GM18507 (cell line): ENCODE measurements around the gene STARD7.
A peak's percentile ranks its signal among the peaks of the same experiment; 100 is the strongest.

ENCODE experiments used
- DNase-seq: peaks from one replicate; pipeline ENCODE4 v3.0.0; 2011; ENCODE audit warnings: low read depth; ENCODE audit not compliant: insufficient read length; ENCODE audit errors: extremely low spot score
- FAIRE-seq: peaks from 2 replicates; lab custom pipeline; 2011; peaks lifted over from hg19 to GRCh38; lab: Jason Lieb, UNC

The STARD7 gene

DNA sequence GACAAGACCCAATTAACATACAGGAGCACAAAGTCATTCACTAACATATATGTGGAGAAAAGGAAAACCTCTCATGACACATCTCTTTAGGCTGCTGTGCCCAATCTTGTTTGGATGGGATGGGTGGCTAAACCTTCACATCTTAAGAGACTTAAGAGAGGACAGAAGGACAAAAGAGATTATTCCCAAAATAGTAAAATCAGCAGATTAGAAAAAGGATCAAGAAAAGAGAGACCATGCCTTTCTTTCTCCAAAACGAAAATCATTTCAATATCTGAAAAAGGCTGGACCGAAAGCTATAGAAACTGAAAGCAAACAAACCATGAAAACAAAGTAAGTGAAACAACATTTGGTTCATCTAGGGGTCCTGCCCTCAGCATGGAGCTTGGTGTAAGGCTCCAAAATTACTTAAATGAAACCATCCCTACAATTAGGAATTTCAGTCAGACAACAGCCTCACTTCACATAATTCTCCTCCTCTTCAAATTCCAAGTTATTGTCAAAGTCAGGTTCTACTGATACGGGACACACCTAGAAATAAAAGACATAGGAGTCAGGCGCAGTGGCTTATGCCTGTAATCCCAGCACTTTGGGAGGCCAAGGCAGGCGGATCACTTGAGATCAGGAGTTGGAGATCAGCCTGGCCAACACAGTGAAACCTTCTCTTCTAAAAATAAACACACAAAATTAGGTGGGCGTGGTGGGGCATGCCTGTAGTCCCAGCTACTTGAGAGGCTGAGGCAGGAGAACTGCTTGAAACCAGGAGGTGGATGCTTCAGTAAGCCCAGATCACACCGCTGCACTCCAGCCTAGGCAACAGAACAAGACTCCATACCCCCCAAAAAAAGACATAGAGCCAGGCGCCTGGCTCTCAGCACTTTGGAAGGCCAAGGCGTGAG lies 5.2 kb downstream of the STARD7 start:
- FAIRE-seq: peak; percentile 82
- DNase-seq: no peak

DNA sequence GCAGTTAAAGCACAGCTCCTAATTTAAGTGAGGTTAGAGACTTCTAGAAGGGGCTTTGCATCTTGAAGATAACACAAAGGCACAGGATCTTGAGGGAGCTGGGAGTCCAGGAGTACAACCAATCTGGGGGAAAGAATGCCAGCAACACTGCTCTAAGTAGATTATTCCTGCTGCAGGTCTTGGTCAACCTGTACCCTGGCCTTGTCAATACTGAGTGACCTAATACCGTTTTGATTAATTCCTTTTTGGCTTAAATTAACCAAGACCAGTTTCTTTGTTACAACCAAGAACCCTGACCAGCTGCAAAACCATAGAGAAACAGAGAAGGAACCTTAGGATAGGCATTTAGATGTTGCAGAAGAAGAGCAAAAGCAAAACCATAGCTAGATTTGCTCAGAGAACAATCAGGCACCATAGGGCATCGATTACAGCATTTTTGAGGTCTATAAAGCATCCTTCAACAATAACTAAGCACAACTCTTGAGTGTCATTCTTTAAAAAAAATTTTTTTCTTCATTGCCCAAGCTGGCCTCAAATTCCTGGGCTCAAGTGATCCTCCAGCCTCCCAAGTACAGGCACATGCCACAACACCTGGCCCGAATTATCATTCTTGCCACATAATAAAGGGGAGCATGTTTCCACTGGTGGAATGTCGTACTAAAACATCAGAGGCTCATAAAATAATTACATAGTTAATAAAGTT lies 6.3 kb downstream of the STARD7 start:
- FAIRE-seq (no peak), DNase-seq (no peak)

DNA sequence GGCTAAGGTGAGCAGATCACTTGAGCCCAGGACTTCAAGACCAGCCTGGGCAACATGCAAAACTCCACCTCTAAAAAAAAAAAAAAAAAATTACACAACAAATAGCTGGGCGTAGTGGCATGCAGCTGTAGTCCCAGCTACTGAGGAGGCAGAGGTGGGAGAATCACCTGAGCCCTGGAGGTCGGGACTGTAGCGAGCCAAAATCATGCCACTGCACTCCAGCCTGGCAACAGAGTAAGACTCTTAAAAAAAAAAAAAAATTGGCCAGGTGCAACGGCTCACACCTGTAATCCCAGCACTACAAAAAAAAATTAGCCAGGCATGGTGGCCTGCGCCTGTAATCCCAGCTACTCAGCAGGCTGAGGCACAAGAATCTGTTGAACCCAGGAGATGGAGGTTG lies 7.3 kb downstream of the STARD7 start:
- FAIRE-seq: no peak

DNA sequence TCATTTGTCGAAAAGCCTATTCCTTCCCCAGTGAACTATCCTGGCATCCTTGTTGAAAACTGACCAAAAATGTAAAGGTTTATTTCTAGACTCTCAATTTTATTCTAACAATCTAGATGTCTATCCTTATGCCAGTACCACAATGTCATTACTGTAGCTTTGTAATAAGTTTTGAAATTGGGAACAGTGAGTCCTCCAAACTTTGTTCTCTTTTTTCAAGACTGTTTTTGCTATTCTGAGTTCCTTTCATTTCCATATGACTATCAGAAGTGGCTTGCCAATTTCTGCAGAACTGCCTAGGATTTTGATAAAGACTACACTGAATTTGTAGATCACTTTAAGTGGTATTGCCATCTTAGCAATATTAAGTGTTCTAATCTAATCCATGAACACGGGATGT lies 9.7 kb downstream of the STARD7 start:
- no peak for DNase-seq
- no peak for FAIRE-seq

More for the DNA sequence above, 7.3 kb downstream of the STARD7 start:
- no peak for DNase-seq

DNA sequence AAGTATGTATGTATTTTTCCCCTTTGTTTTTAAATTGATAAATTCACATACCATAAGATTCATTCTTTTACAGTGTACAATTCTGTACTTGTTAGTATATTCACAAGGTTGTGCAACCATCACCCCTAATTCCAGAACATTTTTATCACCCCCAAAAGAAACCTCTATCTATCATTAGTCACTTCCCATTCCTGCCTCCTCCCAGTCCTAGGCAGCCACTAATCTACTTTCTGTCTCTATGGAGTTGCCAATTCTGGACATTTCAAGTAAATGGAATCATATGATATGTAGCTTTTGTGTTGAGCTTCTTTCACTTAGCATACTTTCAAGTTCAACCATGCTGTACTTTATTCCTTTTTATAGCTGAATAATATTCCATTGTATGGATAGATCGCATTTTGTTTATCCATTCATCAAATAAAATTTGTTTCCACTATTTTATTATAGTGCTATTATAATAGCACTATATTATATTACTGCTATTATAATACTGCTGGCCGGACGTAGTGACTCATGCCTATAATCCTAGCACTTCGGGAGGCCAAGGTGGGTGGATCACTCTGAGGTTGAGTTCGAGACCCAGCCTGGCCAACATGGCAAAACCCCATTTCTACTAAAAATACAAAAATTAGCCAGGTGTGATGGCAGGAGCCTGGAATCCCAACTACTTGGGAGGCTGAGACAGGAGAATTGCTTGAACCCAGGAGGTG lies 10.9 kb downstream of the STARD7 start:
- DNase-seq (no peak), FAIRE-seq (no peak)

DNA sequence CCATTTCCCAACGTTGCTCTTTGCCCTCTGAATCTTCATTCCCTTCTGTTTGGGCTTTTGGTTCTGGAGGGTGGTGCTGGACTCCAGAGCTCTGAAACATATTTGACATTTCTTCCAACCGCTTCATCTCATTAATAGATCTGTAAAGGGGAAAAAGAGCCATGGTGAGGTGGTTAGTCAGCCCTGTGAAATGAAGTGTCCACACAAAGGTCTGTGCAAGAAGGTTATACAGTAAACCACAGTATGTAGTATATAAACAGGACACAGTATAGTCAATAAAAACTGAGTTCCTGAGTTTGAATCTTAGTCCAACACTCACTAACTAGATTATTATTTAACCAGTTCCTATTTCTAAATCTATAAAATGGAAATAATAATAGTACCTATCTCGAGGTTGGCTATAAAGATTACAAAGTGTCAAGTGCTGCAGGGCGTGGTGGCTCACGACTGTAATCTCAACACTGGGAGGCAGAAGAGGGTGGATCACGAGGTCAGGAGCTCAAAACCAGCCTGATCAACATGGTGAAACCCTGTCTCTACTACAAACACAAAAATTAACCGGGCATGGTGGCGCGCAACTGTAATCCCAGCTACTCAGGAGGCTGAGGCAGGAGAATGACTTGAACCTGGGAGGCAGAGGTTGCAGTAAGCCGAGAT lies 13.1 kb downstream of the STARD7 start:
- no peak for FAIRE-seq

DNA sequence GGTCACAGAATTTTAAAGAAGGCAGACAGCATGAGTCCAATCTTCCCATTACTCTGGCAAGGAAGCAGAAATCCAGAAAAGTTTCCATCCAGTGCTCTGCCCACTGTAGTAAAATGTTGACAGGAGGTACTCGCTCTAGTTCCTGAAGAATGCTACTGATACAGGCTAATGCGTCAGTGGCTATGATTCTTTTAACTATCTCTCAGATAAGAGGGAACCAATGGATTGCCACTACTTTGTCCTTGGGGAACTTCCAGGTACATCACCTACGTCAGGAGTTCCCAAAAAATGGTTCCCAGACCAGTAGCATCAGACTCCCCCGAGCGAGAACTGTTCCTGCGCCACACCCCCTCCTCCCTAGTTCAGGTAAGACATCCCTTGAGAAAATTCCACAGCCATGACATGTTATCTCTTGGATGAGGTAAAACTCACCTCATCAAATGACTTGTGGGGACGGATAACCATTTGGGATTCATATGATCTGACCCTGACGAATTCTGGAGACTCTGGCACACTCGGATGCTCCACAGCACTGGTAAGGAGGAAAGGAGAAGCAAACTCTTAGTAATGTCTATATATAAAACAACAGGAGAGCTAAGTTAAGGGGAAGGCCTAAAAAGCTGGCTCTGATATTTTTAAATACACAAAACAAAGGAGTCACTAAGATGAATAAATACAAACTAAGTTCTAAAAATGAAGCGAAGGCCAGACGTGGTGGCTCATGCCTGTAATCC lies 16.5 kb downstream of the STARD7 start:
- no peak for DNase-seq
- no peak for FAIRE-seq

More for the DNA sequence above, 13.1 kb downstream of the STARD7 start:
- DNase-seq: no peak

DNA sequence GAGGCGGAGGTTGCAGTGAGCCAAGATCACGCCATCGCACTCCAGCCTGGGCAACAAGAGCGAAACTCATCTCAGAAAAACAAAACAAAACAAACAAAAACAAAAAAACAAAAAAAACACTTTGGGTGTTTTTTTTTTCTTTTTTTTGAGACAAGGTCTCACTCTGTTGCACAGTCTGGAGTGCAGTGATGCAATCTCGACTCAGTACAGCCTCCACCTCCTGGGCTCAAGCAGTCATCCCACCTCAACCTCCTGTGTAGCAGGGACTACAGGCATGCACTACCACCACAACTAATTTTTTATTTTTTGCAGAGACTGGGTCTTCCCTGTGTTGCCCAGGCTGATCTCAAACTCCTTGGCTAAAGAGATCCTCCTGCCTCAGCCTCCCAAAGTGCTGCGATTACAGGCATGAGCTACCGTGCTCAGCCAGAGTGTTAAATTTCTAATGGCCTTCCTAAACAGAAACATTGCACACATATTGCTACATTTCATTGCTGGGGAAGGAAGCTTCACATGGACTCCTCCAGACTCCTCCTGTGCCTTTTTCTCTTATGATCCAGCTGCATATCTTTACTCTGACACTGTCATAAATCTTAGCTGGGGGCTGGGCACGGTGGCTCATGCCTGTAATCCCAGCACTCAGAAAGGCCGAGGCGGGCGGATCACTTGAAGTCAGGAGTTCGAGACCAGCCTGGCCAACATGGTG lies 19.7 kb downstream of the STARD7 start:
- no peak for FAIRE-seq

DNA sequence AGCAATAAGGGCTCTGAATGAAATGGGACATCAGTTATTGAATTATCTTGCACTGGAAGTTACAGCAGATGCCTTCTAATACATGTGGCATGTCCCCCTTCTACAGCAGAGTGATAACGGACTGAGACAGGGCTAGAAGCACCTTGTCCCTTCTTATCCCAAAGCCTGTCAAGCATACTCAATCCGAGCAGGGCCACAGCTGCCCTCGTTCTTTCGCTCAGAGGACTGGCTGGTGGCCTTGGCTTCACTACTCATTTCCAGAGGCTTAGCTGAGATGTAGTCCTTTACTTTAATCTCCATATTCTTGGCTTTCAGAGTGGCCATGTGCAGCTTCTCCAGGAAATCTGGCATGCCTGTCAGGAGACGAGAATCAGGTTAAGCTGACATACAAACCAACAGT lies 22.1 kb downstream of the STARD7 start:
- DNase-seq: no peak
- FAIRE-seq: no peak

More for the DNA sequence above, 19.7 kb downstream of the STARD7 start:
- DNase-seq: no peak

DNA sequence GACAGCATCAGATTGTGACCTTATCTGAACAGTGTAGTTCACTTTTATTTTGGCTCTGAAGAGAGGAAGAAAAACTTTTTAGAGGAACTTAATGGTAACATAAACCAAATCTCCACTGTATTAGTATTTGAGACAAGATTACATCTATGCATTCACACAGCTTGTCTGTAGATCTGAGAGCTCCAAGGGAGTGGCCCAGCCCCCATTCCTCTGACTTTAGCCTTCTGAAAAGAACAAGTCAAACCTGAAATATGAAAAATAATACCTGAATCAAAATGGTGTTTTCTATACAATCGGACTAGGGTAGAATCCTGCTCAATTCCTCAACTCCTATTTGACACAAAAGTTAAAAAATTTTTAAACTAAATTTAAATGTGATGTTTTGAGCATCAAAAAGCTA lies 23.1 kb downstream of the STARD7 start:
- no peak for DNase-seq
- FAIRE-seq: no peak

DNA sequence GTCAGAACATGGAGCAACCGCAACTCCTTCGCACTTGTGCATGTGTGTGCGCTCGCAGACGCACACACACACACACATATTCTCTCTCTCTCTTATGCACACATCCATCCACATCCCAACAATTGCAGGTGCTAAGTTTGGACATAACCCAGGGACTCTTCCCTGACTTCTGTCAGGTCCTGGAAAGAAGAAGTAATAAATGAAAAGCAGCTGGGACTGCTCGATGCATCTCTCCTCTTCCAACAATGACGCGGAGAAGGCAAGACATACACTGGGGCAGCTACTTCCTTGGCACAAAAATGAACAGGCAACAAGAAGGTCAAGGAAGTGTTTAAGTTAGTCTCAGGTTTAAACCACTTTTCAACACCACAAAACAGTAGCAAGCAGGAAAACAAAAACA lies 23.6 kb downstream of the STARD7 start:
- FAIRE-seq (no peak), DNase-seq (no peak)

DNA sequence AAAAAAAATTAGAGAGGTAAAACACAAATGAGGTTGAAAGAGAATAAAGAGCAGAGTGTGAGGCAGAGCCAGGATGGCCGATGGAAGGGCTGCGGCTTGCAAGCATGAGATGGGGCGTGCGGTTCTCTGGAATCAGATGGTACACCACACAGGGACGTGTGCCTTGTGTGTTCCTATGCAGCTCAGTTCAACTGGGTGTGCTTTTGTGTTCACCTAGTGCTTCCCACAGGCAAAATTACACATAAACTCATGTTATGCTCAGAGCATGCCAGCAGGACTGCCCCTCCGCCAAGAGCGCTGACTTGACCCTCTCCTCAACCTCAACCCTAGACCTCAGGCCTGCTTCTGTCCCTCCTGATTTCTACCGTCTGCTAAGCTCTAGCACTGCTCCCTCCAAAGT lies 24.4 kb downstream of the STARD7 start:
- DNase-seq (no peak), FAIRE-seq (no peak)

DNA sequence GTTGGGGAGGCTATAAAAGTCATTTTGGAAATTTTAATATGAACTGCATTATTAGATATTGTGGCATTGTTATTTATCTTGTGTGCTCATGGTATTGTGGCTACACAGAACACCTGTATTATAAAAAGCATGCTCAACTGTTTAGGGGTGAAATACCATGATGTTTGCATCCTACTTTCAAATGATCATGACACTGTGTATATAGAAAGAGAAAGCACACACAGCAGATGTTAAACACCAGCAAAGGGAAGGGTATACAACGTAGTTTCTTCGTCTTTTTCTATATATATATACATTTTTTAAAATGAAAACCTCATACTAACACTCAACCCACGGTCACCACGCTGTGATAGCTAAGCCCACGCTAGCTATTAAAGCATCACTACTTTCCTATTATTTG lies 27.1 kb downstream of the STARD7 start:
- FAIRE-seq (no peak), DNase-seq (no peak)

DNA sequence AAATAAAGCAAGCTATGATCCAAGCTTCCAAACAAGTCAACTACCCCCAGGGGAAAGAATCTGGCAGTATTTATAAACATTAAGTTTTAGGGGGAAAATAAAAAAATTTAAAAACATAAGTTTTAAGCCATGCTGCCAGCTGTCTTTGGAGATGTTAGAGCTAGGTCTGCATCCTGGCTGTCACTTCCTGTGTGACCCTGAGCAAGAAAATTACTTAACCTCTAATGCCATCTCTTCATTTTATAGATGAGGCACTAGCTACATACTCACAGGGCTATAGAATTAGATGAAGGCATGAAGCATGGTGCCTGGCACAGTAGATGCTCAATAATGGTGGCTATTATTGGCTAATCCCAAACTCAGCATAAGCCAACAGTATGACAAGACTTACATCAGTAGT lies 28.1 kb downstream of the STARD7 start:
- no peak for FAIRE-seq
- no peak for DNase-seq

DNA sequence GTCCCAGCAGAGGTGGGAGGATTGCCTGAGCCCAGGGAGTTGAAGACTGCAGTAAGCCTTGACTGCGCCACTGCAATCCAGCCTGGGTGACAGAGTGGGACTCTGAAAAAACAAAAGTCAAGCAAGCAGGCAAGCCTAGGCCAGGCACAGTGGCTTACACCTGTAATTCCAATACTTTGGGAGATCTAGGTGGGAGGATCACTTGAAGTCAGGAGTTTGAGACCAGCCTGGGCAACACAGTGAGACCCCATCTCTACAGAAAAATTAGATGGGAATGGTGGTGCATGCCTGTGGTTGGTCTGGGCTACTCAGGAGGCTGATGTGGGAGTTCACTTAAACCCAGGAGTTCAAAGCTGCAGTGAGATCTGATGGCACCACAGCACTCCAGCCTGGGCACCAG lies 28.6 kb downstream of the STARD7 start:
- no peak for FAIRE-seq
- no peak for DNase-seq

DNA sequence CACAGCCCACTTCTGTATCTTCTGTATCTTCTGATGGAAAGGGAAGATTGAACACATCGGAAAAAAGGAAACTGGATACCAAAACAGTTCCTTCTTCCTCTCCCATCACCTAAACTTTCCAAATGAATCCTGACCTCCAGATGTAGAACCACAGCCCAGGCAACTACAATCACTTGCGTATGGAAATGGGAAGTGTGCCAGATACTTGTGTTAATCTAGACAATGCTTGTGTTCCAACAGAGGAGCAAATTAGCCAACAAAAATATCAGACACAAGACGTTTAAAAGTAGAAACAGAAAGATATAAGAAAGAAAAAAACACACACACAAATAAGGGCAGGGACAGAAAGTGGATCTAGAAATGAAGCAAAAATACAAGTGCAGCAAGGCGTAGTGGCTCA lies 32.0 kb downstream of the STARD7 start:
- FAIRE-seq (no peak), DNase-seq (no peak)

DNA sequence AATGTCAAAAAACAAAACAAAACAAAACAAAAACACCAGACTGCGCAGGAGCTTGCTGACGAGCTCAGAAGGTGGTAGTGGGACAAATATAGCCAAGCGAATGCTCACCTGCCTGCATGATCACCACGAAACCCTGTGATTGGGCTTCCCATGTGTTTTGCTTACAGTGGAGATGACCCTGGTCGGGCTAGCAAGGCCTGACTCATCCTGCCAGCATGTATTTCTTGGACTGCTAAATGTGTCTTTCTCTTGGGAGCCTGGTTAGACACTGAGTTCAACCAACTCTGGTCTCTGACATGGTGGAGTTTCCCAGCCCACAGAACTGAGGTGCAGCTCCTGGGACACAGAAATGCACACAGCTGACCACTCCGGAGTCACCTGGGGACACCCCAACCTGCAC lies 32.7 kb downstream of the STARD7 start:
- FAIRE-seq: no peak

DNA sequence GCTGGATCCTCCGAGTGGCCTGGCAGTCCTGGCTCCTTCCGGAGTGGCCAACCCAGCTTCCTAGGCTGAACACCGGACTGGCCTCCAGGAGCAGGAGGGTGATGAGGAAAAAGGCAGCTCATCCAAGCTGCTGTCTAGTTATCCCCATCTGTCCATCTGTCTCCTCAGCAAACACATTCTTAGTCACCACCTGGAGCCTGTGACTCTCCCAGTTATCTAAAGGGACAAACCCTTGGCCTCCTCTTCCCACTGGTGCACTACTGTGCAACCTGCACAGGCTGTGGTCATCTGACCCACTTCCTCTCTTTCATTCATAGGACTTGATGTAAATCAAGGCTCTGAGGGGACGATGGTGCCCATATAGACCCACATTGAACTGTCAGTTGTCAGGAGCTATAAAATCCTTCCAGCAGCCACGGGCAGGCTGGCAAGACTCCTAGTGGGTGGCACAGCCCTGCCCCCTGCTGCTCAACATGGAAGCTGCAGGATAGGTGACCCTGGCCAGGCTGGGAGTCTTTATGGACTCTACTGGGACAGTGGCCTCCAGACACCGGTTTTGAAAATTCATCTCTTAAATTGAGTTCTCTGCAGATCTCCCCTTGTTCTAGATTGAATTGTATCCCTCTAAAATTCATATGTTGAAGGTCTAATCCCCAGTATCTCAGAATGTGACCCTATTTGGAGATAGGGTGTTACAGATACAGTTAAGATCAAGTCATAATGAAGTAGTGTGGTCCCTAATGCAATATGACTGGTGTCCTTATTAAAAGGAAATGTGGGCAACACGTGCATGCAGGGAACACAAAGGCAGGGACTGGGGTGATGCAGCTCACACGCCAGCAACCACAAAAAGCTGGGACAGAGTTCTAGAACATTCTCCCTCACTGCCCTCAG lies 34.1 kb downstream of the STARD7 start:
- peak; percentile 71 for DNase-seq
- peak; percentile 87 for FAIRE-seq

More for the DNA sequence above, 32.7 kb downstream of the STARD7 start:
- no peak for DNase-seq
